Measurements from ENCODE around the gene SLC50A1. TPM values are rescaled to one million over a fixed set of nuclear protein-coding genes. Genes with fewer than 3 reads are reported as not detected.

Gene SLC50A1
- polyA plus RNA-seq, 1 experiment = 47.4 TPM

DNA sequence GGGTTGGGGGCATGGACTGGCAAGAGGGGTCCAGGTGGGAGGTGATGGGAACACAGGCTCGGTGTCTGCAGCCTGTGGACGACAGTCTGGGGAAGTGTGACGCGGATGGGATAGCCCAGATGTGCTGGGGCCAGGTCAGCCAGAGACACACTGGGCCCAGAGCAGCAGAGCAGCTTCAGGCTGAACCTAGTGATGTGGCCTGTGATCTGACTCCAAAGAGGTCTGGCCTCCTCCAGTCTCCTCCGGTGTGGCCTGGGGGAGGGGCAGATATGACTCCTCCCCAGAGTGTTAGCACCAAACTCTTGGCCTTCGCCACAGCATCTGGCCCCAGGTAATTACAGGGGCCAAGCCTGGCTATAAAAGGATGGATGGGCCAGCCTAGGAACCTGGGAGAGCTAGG, 43.5 kb upstream of the SLC50A1 start:
- no peak for TF ChIP-seq CTCF (IDR thresholded peaks at IDR 0.05; ENCODE audit: insufficient read depth, low read depth, low read length)
- Histone ChIP-seq H3K27me3 (ENCODE audit: control insufficient read depth, insufficient read depth, low read length) (peaks cover 8% of the 10 kb centered on the region), H3K4me3 (ENCODE audit: low read depth, low read length) (no peak overlapping the region), H3K36me3 (ENCODE audit: control insufficient read depth, insufficient read depth, low read length) (no peaks in the 10 kb centered on the region)
- CTCF ChIA-PET = interaction anchor here (0.8 to 6.7 kb wide), 35 partner anchors 8 to 559 kb away, joined by 3 to 259 read pairs (median 5); partner anchors contain the start of genes ADAM15, EFNA3, EFNA4 and KRTCAP2
- no peak for DNase-seq (ENCODE audit: low read depth)
- POLR2A ChIA-PET = no interaction called here

GRCh38 chr1:155092641-155093040, 43.0 kb upstream of the SLC50A1 start:
- no peak for DNase-seq (ENCODE audit: low read depth)
- no peak for TF ChIP-seq CTCF (IDR thresholded peaks at IDR 0.05; ENCODE audit: insufficient read depth, low read depth, low read length)
- CTCF ChIA-PET = interaction anchor here (1.7 to 6.7 kb wide), 9 partner anchors 24 to 82 kb away, joined by 5 to 259 read pairs (median 15); partner anchors contain the start of genes EFNA4 and KRTCAP2
- no peak overlapping the region for H3K4me3 ChIP-seq (ENCODE audit: low read depth, low read length)
- H3K36me3 ChIP-seq (ENCODE audit: control insufficient read depth, insufficient read depth, low read length) = no peaks in the 10 kb centered on the region
- POLR2A ChIA-PET = no interaction called here
- peaks cover 8% of the 10 kb centered on the region for H3K27me3 ChIP-seq (ENCODE audit: control insufficient read depth, insufficient read depth, low read length)

GRCh38 chr1:155093911-155094621, 41.6 kb upstream of the SLC50A1 start:
- no peaks in the 10 kb centered on the region for H3K36me3 ChIP-seq (ENCODE audit: control insufficient read depth, insufficient read depth, low read length)
- ChIA-PET CTCF (interaction anchor here (2.4 to 6.7 kb wide), 2 partner anchors 73 to 74 kb away, joined by 19 to 259 read pairs; partner anchors contain the start of gene KRTCAP2), POLR2A (no interaction called here)
- no peak for DNase-seq (ENCODE audit: low read depth)
- no peak overlapping the region for H3K4me3 ChIP-seq (ENCODE audit: low read depth, low read length)
- H3K27me3 ChIP-seq (ENCODE audit: control insufficient read depth, insufficient read depth, low read length) = peaks cover 8% of the 10 kb centered on the region
- TF ChIP-seq CTCF (IDR thresholded peaks at IDR 0.05; ENCODE audit: insufficient read depth, low read depth, low read length) = peak; percentile 55

GRCh38 chr1:155094622-155094948, 41.1 kb upstream of the SLC50A1 start:
- no peak for TF ChIP-seq CTCF (IDR thresholded peaks at IDR 0.05; ENCODE audit: insufficient read depth, low read depth, low read length)
- ChIA-PET POLR2A (no interaction called here), CTCF (interaction anchor here (0.8 to 2.4 kb wide), 5 partner anchors 9 to 78 kb away, joined by 3 to 19 read pairs (median 10); partner anchors contain the start of gene KRTCAP2)
- H3K4me3 ChIP-seq (ENCODE audit: low read depth, low read length) = no peak overlapping the region
- DNase-seq (ENCODE audit: low read depth) = no peak
- peaks cover 8% of the 10 kb centered on the region for H3K27me3 ChIP-seq (ENCODE audit: control insufficient read depth, insufficient read depth, low read length)
- H3K36me3 ChIP-seq (ENCODE audit: control insufficient read depth, insufficient read depth, low read length) = no peaks in the 10 kb centered on the region

DNA sequence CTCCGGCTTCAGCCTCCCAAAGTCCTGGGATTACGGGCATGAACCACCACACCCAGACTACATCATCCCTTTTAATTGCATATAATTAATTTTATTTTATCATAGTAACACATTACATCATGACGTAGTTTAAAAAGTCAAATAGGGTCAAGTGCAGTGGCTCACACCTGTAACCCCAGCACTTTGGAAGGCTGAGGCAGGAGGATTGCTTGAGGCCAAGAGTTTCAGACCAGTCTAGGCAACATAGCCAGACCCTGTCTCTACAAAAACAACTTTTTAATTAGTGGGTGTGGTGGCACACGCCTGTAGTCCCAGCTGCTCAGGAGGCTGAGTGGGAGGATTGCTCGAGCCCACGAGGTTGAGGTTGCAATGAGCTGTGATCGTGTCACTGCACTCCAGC, 36.3 kb upstream of the SLC50A1 start:
- no peak for DNase-seq (ENCODE audit: low read depth)
- CTCF ChIA-PET = interaction anchor here (1.4 to 4.5 kb wide), 4 partner anchors 13 to 74 kb away, joined by 3 to 27 read pairs (median 7); partner anchors contain the start of gene KRTCAP2
- no peak overlapping the region for H3K4me3 ChIP-seq (ENCODE audit: low read depth, low read length)

More for the DNA sequence above, 36.3 kb upstream of the SLC50A1 start:
- TF ChIP-seq CTCF (IDR thresholded peaks at IDR 0.05; ENCODE audit: insufficient read depth, low read depth, low read length) = no peak
- peaks cover 4% of the 10 kb centered on the region; the same call in 1 of the 2 replicates for H3K27me3 ChIP-seq (ENCODE audit: control insufficient read depth, insufficient read depth, low read length)
- no peaks in the 10 kb centered on the region for H3K36me3 ChIP-seq (ENCODE audit: control insufficient read depth, insufficient read depth, low read length)
- POLR2A ChIA-PET = no interaction called here

All from BJ (cell line).